ENCODE data around the gene TFIP11.

The TFIP11 gene

GRCh38 chr22:26448334-26448733 is 63.9 kb downstream of the TFIP11 start:
- no peak for DNase-seq (ENCODE audit: low spot score)

DNA sequence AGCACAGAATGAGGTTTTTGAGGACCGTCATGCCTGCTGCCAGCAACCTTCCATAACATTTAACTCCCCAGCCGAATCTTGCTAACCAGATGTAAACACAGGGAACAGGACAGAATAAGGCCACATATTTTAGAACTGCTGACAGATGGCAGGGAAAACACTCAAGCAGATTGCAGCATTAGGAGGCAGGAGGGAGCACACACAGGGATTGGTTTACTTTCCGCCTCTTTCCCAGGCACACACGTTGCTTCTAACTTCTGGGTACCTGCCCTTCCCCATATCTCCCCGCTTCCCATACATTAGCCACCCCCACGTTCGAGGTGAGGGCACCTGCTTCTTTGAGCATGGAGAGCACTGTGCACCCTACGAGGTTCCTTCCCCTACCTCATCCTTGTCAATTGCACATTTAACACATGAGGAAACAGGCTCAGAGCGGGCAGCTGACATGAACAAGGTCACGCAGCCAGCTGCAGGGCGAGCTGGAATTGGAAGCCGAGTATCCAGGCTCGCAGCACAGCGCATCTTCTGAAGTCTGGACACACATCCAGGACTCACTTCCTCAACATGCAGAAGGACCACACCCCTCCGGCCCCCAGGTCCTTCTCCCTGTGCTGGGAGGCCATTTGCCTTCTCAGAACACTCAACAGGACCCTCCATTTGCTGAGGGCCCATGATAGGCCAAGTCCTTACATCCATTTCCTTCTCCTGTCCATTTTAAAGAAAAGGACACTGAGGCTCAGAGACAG is 64.5 kb downstream of the TFIP11 start:
- no peak for DNase-seq (ENCODE audit: low spot score)

DNA sequence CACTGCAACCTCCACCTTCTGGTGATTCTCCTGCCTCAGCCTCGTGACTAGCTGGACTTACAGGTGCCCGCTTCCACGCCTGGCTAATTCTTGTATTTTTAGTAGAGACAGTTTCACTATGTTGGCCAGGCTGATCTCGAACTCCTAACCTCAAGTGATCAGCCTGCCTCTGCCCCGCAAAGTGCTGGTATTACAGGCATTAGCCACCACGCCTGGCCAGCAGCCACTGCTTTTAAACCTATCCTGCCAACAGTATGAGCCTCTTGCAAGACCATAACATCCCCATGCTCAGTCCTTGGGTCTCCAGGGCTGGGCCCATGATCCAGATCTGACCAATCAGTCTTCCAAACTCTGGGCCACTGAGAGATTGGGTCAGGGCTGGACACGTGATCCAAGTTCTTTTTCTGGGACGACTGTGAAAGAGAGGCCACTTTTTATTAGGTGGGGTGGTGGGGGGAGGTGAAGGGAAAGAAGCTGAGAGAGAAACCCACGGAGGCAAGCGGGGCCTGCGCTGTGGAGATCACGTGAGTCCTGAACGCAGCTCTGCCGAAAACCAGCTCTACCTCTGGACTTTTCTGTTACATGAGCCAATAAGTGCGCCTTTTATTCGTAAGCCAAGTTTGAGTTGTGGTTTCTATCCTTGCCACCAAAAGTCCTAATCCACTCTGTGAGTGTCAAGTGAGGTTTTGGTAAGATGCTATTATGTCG is 65.3 kb downstream of the TFIP11 start:
- no peak for DNase-seq (ENCODE audit: low spot score)

DNA sequence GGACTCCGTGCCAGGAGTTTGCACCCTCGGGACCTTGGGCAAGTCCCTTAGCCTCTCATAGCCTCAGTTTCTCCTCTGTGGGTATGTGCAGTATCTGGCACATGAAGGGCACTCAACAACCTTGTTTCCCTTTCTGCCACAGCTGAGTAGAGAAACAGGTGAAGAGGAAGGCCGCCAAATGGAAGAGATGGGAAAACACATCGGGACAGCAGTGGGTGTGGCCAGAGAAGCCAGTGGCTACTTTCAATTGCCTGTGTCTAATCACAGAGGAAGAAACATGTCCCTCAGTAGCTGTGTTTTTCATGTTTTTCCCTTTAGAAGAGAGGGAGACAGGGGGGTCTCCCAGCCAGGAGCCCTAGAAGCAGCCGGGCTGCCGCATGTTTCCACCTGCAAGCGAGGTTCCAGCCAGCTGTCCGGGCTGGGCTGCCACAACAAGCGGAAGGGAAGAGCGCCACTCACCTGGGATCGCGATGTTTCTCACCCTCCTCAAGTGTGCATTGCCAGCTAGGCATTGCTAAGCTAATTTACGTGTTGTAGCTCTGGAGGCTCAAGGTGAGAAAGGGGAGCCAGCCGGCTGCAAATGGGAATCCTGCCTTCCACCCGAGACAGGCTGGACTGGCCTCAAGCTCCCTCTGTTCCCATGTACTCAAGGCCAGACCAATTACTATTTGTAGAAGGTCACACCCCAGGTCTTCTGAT is 66.5 kb downstream of the TFIP11 start:
- DNase-seq (ENCODE audit: low spot score): no peak

DNA sequence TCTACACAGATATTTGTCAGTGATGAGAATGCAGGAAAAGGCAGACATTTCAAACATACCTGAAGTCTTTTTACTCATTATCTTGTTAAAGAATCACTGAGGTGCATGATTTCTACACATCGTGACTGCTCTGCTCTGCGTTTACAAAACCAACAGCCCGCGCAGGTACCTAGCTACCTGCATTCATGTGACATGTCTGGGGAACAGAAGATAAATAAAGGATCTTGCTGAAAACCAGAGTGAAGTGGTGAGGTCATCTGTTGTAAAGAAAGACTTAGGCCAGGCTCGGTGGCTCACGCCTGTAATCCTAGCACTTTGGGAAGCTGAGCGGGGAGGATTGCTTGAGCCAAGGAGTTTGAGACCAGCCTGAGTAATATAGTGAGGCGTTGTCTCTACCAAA is 67.5 kb downstream of the TFIP11 start:
- no peak for DNase-seq (ENCODE audit: low spot score)

- no peak for DNase-seq (ENCODE audit: low spot score)
These were observed 68.2 kb downstream of the TFIP11 start for GRCh38 chr22:26443901-26444690.

- no peak for DNase-seq (ENCODE audit: low spot score)
These were observed 70.1 kb downstream of the TFIP11 start for GRCh38 chr22:26442086-26442756.

Data from hepatic stellate cell (primary cell).